K562 (cell line): ENCODE measurements around the gene PODXL2. TPM values are rescaled to one million over a fixed set of nuclear protein-coding genes. Genes with fewer than 3 reads are reported as not detected.

Experiments
- ATAC-seq: fragments of 200-7000 bp; cut with Tn5 transposase; 3 replicates; pipeline ENCODE4 v1.9.1; 2020; ENCODE audit warnings: moderate library complexity
- BruUV-seq: library from RNA; stranded (reverse); fragments of 400-500 nt; replicated peaks from 2 replicates; lab custom pipeline; 2021; lab: Mats Ljungman, UMichigan
- CTCF ChIA-PET: fragments of 300-600 bp; formaldehyde crosslinking; extraction: SDS; loops from one replicate; lab custom pipeline; 2021; ENCODE audit warnings: low intra/inter-chr PET ratio; lab: Yijun Ruan, JAX
- POLR2A ChIA-PET: fragments of 300-600, 350-650 bp; sonication (Branson Sonifier 250); formaldehyde crosslinking; extraction: SDS; loops from one replicate; lab custom pipeline; 2021; ENCODE audit warnings: antibody characterized with exemption, inconsistent platforms; lab: Yijun Ruan, JAX
- DNase-seq, 4 experiments: peaks; one replicate each; pipeline versions ENCODE4 v3.0.0 to v3.0.0-alpha.2; 2011 to 2018; ENCODE audit warnings: low spot score in 3 of 4, mixed read lengths in 3 of 4; ENCODE audit errors: extremely low read depth in 1 of 4
- FAIRE-seq: peaks from 2 replicates; lab custom pipeline; 2011; peaks lifted over from hg19 to GRCh38; lab: Jason Lieb, UNC
- H2AFZ ChIP-seq: 2 replicates; pipeline ENCODE4 v1.6.0; 2011; ENCODE audit warnings: low read depth, low read length, control low read depth, inconsistent platforms
- H3K27ac ChIP-seq: fragments of 200-600 bp; 3 replicates; pipeline ENCODE4 v1.8.0; 2011; ENCODE audit warnings: low read depth, mild to moderate bottlenecking, control low read depth, inconsistent platforms, low read length, moderate library complexity, mixed read lengths; ENCODE audit errors: extremely low read depth
- H3K27me3 ChIP-seq, 2 experiments: fragments of 300-600 bp in 1 of 2; 2 replicates in 1 of 2; 3 replicates in 1 of 2; pipeline versions ENCODE4 v1.6.0 to v1.8.0; 2011; ENCODE audit warnings: inconsistent platforms in 2 of 2, low read length in 2 of 2, mild to moderate bottlenecking in 1 of 2, mixed read lengths in 1 of 2, moderate library complexity in 1 of 2; ENCODE audit not compliant: control insufficient read depth in 2 of 2, insufficient read depth in 2 of 2
- H3K36me3 ChIP-seq: fragments of 300-600 bp; 3 replicates; pipeline ENCODE4 v1.8.0; 2011; ENCODE audit warnings: mild to moderate bottlenecking, low read length, inconsistent platforms; ENCODE audit not compliant: control insufficient read depth, insufficient read depth
- H3K4me1 ChIP-seq, 2 experiments: fragments of 200-600 bp in 1 of 2; replicated peaks in 1 of 2; 2 replicates in 1 of 2; 3 replicates in 1 of 2; pipeline versions ENCODE4 v1.5.1 to v1.8.0; 2011; ENCODE audit warnings: inconsistent platforms in 2 of 2, low read length in 2 of 2, mild to moderate bottlenecking in 1 of 2, mixed read lengths in 1 of 2, moderate library complexity in 1 of 2; ENCODE audit not compliant: control insufficient read depth in 2 of 2, insufficient read depth in 2 of 2
- H3K4me2 ChIP-seq: 2 replicates; pipeline ENCODE4 v1.6.1; 2011; ENCODE audit warnings: low read length, control low read depth, inconsistent platforms, mixed read lengths; ENCODE audit not compliant: insufficient read depth
- H3K4me3 ChIP-seq: fragments of 200-600 bp; sonication (generic), shearing (Covaris generic); 2 replicates; pipeline ENCODE4 v1.5.1; 2016; ENCODE audit warnings: control low read depth, inconsistent platforms
- H3K79me2 ChIP-seq: fragments of 200-600 bp; 3 replicates; pipeline ENCODE4 v1.8.0; 2011; ENCODE audit warnings: low read length, inconsistent platforms; ENCODE audit not compliant: control insufficient read depth, insufficient read depth
- H3K9ac ChIP-seq, 2 experiments: 2 replicates each; pipeline versions ENCODE4 v1.6.0 to v1.6.1; 2011; ENCODE audit warnings: low read depth in 2 of 2, low read length in 2 of 2, control low read depth in 1 of 2, inconsistent platforms in 1 of 2, mild to moderate bottlenecking in 1 of 2, mixed read lengths in 1 of 2; ENCODE audit not compliant: insufficient read depth in 1 of 2
- H3K9me1 ChIP-seq: one replicate; pipeline ENCODE4 v1.6.0; 2011; ENCODE audit warnings: inconsistent platforms, mild to moderate bottlenecking, low read length, moderate library complexity; ENCODE audit not compliant: control insufficient read depth, insufficient read depth
- H3K9me3 ChIP-seq: replicated peaks from 2 replicates; pipeline ENCODE4 v1.5.1; 2011; ENCODE audit warnings: low read depth, low read length, inconsistent platforms; ENCODE audit not compliant: control insufficient read depth, insufficient read depth
- H4K20me1 ChIP-seq: replicated peaks from 2 replicates; pipeline ENCODE4 v1.6.1; 2011; ENCODE audit warnings: low read length, inconsistent platforms, mixed read lengths; ENCODE audit not compliant: control insufficient read depth, insufficient read depth
- ELF2 ChIP-seq: fragments of 250-450 bp; sonication (Bioruptor Pico); IDR thresholded peaks from 2 replicates; pipeline ENCODE4 v1.5.0; 2021; ENCODE audit warnings: mild to moderate bottlenecking
- ETV5 ChIP-seq: sonication (generic); formaldehyde crosslinking; IDR thresholded peaks from 2 replicates; pipeline ENCODE4 v1.4.0; 2020; ENCODE audit warnings: low read depth, mild to moderate bottlenecking, missing genetic modification reagents
- ETV6 ChIP-seq, 3 experiments: fragments of 150-350 bp in 1 of 3; sonication (generic) in 1 of 3; formaldehyde crosslinking in 1 of 3; IDR thresholded peaks; 2 replicates each; pipeline versions ENCODE4 v1.6.1 to v1.8.0; 2014 to 2022; ENCODE audit warnings: borderline replicate concordance in 2 of 3, low read depth in 2 of 3, antibody characterized with exemption in 1 of 3, low read length in 1 of 3, mild to moderate bottlenecking in 1 of 3, missing genetic modification reagents in 1 of 3
- JUNB ChIP-seq: fragments of 450-650 bp; formaldehyde crosslinking; conservative IDR thresholded peaks from 2 replicates; pipeline ENCODE4 v1.4.0; 2020; ENCODE audit warnings: mild to moderate bottlenecking
- KLF16 ChIP-seq: IDR thresholded peaks from 2 replicates; pipeline ENCODE4 v1.6.1; 2016; ENCODE audit warnings: antibody characterized with exemption
- TRIM24 ChIP-seq, 2 experiments: fragments of 450-650 bp; IDR thresholded peaks; 2 replicates each; pipeline ENCODE4 v1.6.1; 2016
- ZNF561 ChIP-seq: fragments of 450-650 bp; formaldehyde crosslinking; conservative IDR thresholded peaks from 2 replicates; pipeline ENCODE4 v1.4.0; 2020; ENCODE audit warnings: mild to moderate bottlenecking, moderate library complexity
- WGBS: fragments of 100-300 bp; shearing (Covaris generic); methylation state at CpG from one replicate; pipeline ENCODE4 v1.1.6; 2016; ENCODE audit warnings: low coverage, mixed read lengths; ENCODE audit not compliant: insufficient coverage; ENCODE audit errors: missing lambda C conversion rate; 5-methylcytosine and 5-hydroxymethylcytosine counted together
- in situ Hi-C: fragments of 300-500 bp; cut with MboI; formaldehyde crosslinking; loops from 4 replicates; pipeline ENCODE4 v1.15.0; 2018; ENCODE audit warnings: inconsistent platforms, mixed read lengths
- intact Hi-C: fragments of 100-400 bp; cut with micrococcal nuclease; formaldehyde crosslinking; loops from 2 replicates; pipeline ENCODE4 v1.14.2; 2022
- polyA plus RNA-seq, 8 experiments: library from polyadenylated mRNA; depleted of rRNA in 4 of 8; stranded (reverse) in 5 of 8; unstranded in 3 of 8; fragments of >200 nt; fragmentation: Nextera tagmentation in 2 of 8; fragmentation: Illumina TruSeq in 1 of 8; extraction: Ambion mirVana in 2 of 8; extraction: Trizol in 1 of 8; gene quantifications; 2 replicates each; pipeline versions ENCODE4 v1.2.1 to v1.2.3, GENCODE V29; 2011 to 2014; ENCODE audit warnings: inconsistent platforms in 1 of 8, missing spikeins in 1 of 8
- total RNA-seq, 7 experiments: library from RNA; depleted of rRNA in 6 of 7; stranded (reverse); fragments of >200 nt in 6 of 7; fragmentation: Illumina TruSeq in 2 of 7; extraction: Trizol in 2 of 7; gene quantifications; 2 replicates each; pipeline versions ENCODE4 v1.2.1 to v1.2.3, GENCODE V29; 2011 to 2021; ENCODE audit warnings: low replicate concordance in 1 of 7
- TF ChIP-seq, protein P1 (sequence below): sonication (generic); formaldehyde crosslinking; IDR thresholded peaks from 2 replicates; pipeline ENCODE4 v1.4.0; 2020; ENCODE audit warnings: mild to moderate bottlenecking, missing genetic modification reagents
- TF ChIP-seq, protein P2 (sequence below), 2 experiments: fragments of 450-650 bp in 1 of 2; sonication (generic) in 1 of 2; formaldehyde crosslinking in 1 of 2; IDR thresholded peaks in 1 of 2; conservative IDR thresholded peaks in 1 of 2; 2 replicates each; pipeline versions ENCODE4 v1.6.1 to v1.8.1; 2016 to 2023; ENCODE audit warnings: mild to moderate bottlenecking in 2 of 2, moderate library complexity in 2 of 2, inconsistent platforms in 1 of 2, missing genetic modification reagents in 1 of 2
- TF ChIP-seq, protein P3 (sequence below): fragments of 450-650 bp; IDR thresholded peaks from 2 replicates; pipeline ENCODE4 v1.6.1; 2016; ENCODE audit warnings: antibody characterized with exemption
- TF ChIP-seq, protein P4 (sequence below): fragments of 450-650 bp; formaldehyde crosslinking; IDR thresholded peaks from 2 replicates; pipeline ENCODE4 v1.4.0; 2022; ENCODE audit warnings: missing genetic modification characterization

PODXL2 gene
- total and polyA plus RNA-seq, 9 of the 15 experiments (the other 6 are each of a cell fraction or from before 2014, with no cell fraction given) = 0.03 to 52.5 (median 21.9) TPM

DNA sequence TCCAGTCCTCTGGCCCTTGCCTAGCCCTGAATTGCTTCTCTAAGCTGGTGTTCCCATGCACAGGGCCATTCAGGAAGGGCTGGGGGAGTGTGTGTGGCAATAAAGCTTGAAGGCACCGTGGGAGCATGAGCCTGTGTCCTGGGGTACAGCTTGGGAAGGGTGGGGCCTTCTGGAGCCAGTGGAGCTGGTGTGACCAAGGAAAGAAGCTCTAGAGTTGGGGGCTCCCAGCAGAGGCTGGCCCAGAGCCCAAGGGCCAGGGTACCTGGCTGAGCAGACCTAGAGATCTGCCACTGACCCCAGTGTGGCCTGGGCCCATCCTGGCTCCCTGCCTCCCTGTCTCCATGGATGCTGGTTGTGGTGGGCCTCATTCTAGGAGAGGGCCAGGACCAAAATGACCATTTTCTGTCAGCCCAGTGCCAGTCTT is 51.8 kb downstream of the PODXL2 start:
- Histone ChIP-seq H3K9me1 (no peaks in the 10 kb centered on the region), H3K9me3 (no peaks in the 10 kb centered on the region), H3K4me2 (no peak overlapping the region), H3K9ac (no peak overlapping the region), H2AFZ (no peak overlapping the region), H3K27ac (no peak overlapping the region), H3K36me3 (no peaks in the 10 kb centered on the region), H3K4me3 (no peak overlapping the region), H3K79me2 (no peaks in the 10 kb centered on the region), H3K27me3 (no peaks in the 10 kb centered on the region), H3K4me1 (peaks cover 0 to 23% of the 10 kb centered on the region in 2 experiments; a peak in 2 of 5 replicates), H4K20me1 (no peaks in the 10 kb centered on the region)
- CTCF ChIA-PET = no interaction called here
- DNase-seq (no peak), FAIRE-seq (no peak), ATAC-seq (no peak)
- no TSS peak for BruUV-seq
- 50% methylated on average over 1 of the region's 1 CpG for WGBS
- POLR2A ChIA-PET = no interaction called here
- TF ChIP-seq, protein P1, sequence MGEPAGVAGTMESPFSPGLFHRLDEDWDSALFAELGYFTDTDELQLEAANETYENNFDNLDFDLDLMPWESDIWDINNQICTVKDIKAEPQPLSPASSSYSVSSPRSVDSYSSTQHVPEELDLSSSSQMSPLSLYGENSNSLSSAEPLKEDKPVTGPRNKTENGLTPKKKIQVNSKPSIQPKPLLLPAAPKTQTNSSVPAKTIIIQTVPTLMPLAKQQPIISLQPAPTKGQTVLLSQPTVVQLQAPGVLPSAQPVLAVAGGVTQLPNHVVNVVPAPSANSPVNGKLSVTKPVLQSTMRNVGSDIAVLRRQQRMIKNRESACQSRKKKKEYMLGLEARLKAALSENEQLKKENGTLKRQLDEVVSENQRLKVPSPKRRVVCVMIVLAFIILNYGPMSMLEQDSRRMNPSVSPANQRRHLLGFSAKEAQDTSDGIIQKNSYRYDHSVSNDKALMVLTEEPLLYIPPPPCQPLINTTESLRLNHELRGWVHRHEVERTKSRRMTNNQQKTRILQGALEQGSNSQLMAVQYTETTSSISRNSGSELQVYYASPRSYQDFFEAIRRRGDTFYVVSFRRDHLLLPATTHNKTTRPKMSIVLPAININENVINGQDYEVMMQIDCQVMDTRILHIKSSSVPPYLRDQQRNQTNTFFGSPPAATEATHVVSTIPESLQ (CRISPR knock-in tag) = no peak
- TF ChIP-seq ELF2 (CRISPR knock-in tag) = no peak
- TF ChIP-seq JUNB = no peak
- TF ChIP-seq KLF16 = no peak
- TF ChIP-seq TRIM24 (IDR thresholded peaks at IDR 0.05) = no peak
- TF ChIP-seq, protein P2, sequence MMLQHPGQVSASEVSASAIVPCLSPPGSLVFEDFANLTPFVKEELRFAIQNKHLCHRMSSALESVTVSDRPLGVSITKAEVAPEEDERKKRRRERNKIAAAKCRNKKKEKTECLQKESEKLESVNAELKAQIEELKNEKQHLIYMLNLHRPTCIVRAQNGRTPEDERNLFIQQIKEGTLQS (IDR thresholded peaks at IDR 0.05) = no peak
- TF ChIP-seq, protein P2 (CRISPR knock-in tag; conservative IDR thresholded peaks at IDR 0.05) = no peak
- TF ChIP-seq, protein P3, sequence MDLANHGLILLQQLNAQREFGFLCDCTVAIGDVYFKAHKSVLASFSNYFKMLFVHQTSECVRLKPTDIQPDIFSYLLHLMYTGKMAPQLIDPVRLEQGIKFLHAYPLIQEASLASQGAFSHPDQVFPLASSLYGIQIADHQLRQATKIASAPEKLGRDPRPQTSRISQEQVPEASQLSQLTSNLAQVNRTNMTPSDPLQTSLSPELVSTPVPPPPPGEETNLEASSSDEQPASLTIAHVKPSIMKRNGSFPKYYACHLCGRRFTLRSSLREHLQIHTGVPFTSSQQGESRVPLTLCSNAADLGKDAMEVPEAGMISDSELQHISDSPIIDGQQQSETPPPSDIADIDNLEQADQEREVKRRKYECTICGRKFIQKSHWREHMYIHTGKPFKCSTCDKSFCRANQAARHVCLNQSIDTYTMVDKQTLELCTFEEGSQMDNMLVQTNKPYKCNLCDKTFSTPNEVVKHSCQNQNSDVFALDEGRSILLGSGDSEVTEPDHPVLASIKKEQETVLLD = no peak
- TF ChIP-seq ZNF561 (CRISPR knock-in tag) = no peak
- no peak for TF ChIP-seq ETV6 (IDR thresholded peaks at IDR 0.05; ENCODE audit: borderline replicate concordance in 1 of 2, low read depth in 2 of 2, low read length in 1 of 2)
- no peak for TF ChIP-seq ETV6 (CRISPR knock-in tag; IDR thresholded peaks at IDR 0.05; ENCODE audit: borderline replicate concordance)
- TF ChIP-seq ETV5 (CRISPR knock-in tag) = no peak
- TF ChIP-seq, protein P4, sequence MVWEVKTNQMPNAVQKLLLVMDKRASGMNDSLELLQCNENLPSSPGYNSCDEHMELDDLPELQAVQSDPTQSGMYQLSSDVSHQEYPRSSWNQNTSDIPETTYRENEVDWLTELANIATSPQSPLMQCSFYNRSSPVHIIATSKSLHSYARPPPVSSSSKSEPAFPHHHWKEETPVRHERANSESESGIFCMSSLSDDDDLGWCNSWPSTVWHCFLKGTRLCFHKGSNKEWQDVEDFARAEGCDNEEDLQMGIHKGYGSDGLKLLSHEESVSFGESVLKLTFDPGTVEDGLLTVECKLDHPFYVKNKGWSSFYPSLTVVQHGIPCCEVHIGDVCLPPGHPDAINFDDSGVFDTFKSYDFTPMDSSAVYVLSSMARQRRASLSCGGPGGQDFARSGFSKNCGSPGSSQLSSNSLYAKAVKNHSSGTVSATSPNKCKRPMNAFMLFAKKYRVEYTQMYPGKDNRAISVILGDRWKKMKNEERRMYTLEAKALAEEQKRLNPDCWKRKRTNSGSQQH (CRISPR knock-in tag) = no peak
- intact Hi-C loops = loop anchor here (10.0 kb wide), 1 partner anchor 284 kb away; no protein-coding TSS in a partner anchor
- in situ Hi-C loops = no loop called here
